NOMO-1 (cell line): ENCODE data around the gene MRM3.
"Not testable (repeated sequence)": the region's sequence is repeated elsewhere in the genome, so short reads cannot be mapped to it uniquely, and the experiment has no call there.

ENCODE experiments used
- DNase-seq, 2 experiments: peaks; one replicate each; lab custom pipeline; 2025; ENCODE audit not compliant: unreplicated experiment in 2 of 2; lab: John Stamatoyannopoulos, UW

The MRM3 gene, protein sequence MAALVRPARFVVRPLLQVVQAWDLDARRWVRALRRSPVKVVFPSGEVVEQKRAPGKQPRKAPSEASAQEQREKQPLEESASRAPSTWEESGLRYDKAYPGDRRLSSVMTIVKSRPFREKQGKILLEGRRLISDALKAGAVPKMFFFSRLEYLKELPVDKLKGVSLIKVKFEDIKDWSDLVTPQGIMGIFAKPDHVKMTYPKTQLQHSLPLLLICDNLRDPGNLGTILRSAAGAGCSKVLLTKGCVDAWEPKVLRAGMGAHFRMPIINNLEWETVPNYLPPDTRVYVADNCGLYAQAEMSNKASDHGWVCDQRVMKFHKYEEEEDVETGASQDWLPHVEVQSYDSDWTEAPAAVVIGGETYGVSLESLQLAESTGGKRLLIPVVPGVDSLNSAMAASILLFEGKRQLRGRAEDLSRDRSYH

DNA sequence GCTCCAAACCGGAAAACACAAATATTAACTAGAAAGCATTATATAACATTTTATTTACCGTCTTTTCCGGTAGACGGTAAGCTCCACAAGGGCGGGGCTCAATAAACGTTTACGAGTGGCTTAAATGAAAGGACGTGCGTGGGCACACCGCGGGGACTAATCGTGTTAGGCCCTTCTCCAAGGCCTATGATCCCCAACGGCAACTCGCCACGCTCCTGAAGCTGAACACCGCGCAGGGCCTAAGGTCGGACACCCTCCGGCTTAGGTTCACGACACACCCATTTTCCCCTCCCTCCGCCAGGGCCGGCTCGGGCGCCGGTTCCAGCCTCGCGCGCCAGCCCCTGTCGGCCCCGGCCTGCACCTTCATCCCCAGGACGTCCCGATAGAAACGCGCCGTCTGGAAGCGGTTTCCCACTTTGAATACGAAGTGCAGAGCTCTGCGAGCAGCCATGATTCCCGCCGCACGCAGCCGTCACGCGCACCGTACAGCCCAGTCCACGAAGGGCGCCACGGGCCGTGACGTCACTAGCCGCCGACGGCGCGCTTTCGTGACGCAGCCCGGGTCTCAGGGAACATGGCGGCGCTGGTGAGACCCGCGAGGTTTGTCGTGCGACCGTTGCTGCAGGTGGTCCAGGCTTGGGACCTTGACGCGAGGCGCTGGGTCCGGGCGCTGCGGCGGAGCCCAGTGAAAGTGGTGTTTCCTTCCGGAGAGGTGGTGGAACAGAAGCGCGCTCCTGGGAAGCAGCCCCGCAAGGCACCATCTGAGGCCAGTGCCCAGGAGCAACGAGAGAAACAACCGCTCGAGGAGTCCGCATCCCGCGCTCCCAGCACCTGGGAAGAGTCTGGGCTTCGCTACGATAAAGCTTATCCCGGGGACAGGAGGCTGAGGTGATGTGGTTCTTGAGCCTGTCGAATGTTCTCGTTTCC is at the start of gene MRM3, which contains the start of gene GLOD4:
Gene MRM3 (plus strand): TSS at position 549 of the 927 bp plus-strand sequence. CDS start 26 bp downstream, at position 575.
Gene GLOD4 (minus strand): TSS at position 476 of the 927 bp plus-strand sequence. CDS start 25 bp downstream, at position 451.
- DNase-seq, result peak; percentile 76 to 77

DNA sequence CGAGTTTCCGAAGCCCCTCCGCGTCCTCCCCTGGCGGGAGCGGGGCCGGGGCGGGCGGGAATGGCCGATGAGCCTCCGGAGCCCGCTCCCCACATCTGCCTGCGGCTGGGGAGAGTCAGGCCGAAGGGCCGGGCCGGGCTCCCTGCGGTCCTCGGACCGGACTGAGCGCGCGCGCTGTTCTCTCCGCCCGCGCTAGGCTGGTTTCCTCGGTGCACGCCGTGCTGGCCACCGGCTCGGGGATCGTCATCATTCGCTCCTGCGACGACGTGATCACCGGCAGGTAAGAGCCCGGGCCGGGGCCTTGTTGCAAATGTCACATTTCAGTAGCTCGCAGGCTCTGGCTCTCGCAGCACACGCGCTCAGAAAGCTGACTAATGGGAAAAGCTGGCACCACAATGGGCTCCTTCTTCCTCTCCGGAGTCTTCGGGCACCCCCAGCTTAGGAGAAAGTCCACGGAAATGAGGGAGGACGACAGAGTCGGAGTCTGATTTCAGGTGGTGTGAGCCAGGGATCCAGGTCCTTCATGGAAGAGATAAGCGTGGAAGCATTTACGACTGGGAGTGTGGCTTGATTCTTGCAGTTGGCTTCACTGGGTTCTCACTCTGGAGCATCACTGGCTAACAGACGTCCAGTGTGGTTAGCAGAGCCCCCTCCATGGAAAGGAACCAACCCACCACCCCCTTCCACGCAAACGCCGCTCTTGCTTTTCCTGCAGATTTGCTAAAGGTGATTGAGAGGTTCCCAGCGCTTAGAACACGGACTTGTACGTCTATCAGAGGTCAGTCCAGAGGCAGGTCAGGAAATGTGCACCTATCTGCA is 49.0 kb upstream of the MRM3 start:
- DNase-seq, result peak in 1 of 2 experiments; percentile 13

DNA sequence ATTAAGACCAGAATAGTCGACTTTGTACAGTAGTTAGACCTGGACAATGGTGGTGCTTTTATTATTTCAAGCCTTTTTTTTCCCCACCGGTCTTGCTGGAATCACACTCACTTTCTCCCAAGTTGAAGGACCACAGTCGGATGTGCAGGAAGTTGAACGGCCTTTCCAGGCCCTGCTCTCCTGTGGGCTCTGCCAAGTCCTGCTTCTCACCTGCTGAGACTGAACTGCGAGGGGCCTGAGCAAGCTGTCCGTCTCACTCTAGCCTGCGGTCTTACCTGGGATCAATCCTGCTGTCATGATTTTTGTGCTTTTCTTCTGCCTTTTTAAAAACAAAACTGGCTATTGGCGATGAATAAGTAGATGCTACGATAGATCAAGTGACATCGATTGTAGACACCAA is 48.4 kb upstream of the MRM3 start:
- no peak for DNase-seq

DNA sequence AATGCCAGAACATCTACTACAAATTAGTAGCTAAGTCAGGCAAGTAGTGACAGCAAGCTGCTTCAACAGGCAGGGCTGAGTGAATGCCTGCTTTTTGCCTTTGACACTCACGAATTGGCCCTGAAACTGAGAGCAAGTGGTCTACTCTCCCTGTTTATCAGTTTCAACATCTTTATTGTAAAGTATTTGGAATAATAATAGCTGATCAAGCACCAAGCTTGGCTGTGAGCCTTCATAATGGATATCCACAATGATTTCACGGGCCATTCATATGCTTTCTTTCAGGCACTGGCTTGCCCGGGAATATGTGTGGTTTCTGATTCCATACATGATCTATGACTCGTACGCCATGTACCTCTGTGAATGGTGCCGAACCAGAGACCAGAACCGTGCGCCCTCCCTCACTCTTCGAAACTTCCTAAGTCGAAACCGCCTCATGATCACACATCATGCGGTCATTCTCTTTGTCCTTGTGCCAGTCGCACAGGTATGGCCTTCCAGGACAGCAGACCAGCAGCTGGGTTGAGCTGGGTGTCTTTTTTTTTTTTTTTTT is 44.5 kb upstream of the MRM3 start:
- DNase-seq, result no peak

GRCh38 chr17:740240-741017 is 41.7 kb upstream of the MRM3 start:
- DNase-seq, result peak; percentile 83 to 93

- no peak for DNase-seq
Observed at GRCh38 chr17:742147-742793, 39.9 kb upstream of the MRM3 start.

DNA sequence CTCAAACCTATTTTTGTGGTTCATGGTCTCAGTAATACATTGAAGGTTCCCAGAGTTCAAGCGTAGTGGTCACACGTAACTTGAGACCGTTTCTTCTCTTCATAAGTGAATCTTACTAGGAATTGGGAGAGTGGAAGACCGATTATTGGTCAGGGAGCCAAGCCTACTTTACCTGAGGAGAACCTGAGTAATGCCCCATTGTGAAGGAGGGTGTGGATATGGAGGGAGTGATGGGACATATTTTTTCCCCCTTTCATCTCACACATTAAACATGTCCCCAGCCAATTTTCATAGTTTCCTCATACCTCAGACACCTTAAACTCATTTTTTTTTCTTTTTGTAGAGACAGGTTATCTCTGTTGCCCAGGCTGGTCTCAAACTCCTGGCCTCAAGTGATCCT is 39.0 kb upstream of the MRM3 start:
- no peak for DNase-seq

- DNase-seq, result no peak
Observed at GRCh38 chr17:744937-745336, 37.2 kb upstream of the MRM3 start.

GRCh38 chr17:745406-745805 is 36.7 kb upstream of the MRM3 start:
- no peak for DNase-seq

DNA sequence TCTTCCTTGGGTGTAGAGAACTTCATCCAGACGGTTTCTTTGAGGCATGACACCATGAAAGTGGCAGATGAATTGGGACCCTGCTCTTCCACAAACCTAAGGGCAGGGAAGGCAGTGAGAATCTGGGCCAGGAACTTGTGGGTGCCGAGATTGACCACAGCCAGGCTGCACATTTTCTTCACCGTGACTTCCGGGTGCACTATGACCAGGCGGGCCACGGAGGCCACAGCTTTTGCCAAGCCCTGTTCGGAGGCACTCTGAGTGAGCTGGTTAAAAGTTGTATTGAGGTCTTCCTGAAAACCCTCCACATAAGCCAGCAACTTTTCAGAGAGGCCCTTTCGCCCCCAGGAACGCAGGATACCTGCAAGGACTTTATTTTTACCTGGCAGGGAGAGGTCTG is 36.0 kb upstream of the MRM3 start:
- no peak for DNase-seq

GRCh38 chr17:746783-747629 is 35.1 kb upstream of the MRM3 start:
- DNase-seq, result no peak

DNA sequence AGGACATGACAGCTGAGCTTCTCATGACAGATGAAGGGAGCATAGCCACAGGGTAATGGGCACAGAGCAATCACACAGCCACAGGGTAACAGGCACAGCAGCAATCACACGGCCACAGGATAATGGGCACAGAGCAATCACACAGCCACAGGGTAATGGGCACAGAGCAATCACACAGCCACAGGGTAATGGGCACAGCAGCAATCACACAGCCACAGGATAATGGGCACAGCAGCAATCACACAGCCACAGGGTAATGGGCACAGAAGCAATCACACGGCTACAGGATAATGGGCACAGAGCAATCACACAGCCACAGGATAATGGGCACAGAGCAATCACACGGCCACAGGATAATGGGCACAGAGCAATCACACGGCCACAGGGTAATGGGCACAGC is 33.5 kb upstream of the MRM3 start:
- DNase-seq, result not testable (repeated sequence)

DNA sequence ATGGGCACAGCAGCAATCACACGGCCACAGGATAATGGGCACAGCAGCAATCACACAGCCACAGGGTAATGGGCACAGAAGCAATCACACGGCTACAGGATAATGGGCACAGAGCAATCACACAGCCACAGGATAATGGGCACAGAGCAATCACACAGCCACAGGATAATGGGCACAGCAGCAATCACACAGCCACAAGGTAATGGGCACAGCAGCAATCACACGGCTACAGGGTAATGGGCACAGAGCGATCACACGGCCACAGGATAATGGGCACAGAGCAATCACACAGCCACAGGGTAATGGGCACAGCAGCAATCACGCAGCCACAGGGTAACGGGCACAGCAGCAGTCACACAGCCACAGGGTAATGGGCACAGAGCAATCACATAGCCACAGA is 32.8 kb upstream of the MRM3 start:
- not testable (repeated sequence) for DNase-seq

DNA sequence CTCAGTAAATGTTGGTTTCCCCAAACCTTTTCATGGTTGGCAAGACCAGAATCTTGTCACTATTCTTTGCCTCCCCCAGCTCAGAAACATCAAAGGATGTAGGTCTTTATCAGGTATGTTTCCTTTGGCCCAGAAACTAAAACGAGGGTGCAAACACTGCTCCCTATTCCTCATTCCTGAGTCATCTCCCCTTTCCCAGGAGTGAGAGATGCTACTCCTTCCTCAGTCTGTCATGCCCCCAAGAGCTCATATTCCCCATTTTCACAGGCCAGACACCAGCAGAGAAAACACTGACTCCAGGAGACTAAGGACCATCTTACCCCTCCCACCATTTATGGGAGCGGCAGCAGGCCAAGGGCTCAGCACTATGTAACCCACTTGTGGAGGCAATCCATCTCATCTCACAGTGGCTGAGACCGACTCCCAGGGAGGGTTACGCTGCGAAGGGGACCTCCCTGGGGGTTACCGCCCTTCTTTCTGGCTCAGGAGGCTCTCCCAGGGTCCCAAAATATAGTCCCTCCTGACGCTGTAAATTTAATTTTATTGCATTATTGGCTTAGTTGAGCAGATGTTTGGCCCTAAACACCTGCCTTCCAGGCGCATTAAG is 31.6 kb upstream of the MRM3 start:
- no peak for DNase-seq

DNA sequence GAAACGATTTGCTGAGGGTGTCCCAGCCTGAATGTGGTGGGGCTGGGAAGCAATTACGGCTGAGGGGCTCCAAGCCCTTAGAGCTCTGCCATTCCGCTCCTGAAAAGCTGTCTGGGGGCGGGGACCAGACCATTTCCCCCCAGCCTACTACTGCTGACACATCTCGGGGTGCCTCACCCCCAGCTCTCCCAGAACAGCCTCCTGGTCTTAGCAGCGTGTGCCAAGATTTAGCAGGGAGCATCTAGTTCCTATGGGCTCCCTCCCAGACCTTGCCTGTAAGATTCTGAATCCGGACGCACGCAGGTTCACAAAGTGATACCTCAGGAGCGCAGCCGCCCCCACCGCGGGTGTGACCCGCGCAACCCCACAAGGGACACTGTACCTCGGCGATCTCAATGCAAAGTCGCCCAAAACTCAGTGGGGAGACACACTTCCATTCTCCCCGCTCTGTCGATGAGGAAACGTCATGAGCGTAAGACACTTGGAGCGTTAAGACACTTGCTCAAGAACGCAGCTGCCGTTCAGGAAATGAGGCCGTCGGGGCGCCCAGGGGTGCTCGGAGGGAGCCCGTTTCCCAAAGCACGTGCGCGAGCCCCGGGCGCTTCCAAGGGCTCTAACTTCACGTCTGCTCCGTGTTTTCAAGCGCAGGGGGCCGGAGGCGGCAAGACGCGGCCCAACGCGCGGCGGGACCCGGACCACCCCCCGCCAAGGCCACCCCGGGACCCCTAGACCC is 30.7 kb upstream of the MRM3 start:
- peak; percentile 56 to 64 for DNase-seq

- peak; percentile 80 to 84 for DNase-seq
Observed at GRCh38 chr17:752002-752619, 30.0 kb upstream of the MRM3 start, which contains the start of gene GEMIN4. Gene GEMIN4 (minus strand): TSS chr17:752264. CDS start chr17:752142, 122 bp downstream.
